Natural killer cell (primary cell): Measurements from ENCODE around the gene HELLS. TPM values are rescaled to one million over a fixed set of nuclear protein-coding genes. Genes with fewer than 3 reads are reported as not detected.

Source experiments
- ATAC-seq, 3 donors: fragments of 150-1000 bp in 2 of 3; fragments of 200-7000 bp in 1 of 3; cut with Tn5 transposase; 1 replicate in 1 of 3; 2 replicates in 2 of 3; pipeline ENCODE4 v1.10.0; 2021; ENCODE audit warnings: mild to moderate bottlenecking in 2 of 3, moderate library complexity in 2 of 3
- DNase-seq, 2 donors: peaks; one replicate each; pipeline versions ENCODE4 v3.0.0 to v3.0.0-alpha.2; 2013 to 2021; ENCODE audit warnings: mixed read lengths in 1 of 2
- H3K27ac ChIP-seq: one replicate; pipeline ENCODE4 v1.5.1; 2013; ENCODE audit warnings: mild to moderate bottlenecking, low read length
- H3K27me3 ChIP-seq: one replicate; pipeline ENCODE4 v1.6.1; 2013; ENCODE audit warnings: low read length; ENCODE audit not compliant: control insufficient read depth, insufficient read depth
- H3K36me3 ChIP-seq: one replicate; pipeline ENCODE4 v1.6.1; 2013; ENCODE audit warnings: low read length; ENCODE audit not compliant: control insufficient read depth, insufficient read depth
- H3K4me1 ChIP-seq: one replicate; pipeline ENCODE4 v1.6.1; 2013; ENCODE audit warnings: low read length; ENCODE audit not compliant: control insufficient read depth, insufficient read depth
- H3K4me3 ChIP-seq: one replicate; pipeline ENCODE4 v1.5.1; 2013; ENCODE audit warnings: low read length
- H3K9me3 ChIP-seq: one replicate; pipeline ENCODE4 v1.6.1; 2013; ENCODE audit warnings: low read length; ENCODE audit not compliant: control insufficient read depth, insufficient read depth
- H3K27ac Mint-ChIP-seq, 2 donors: one replicate each; pipeline ENCODE4 v1.8.0; 2022; ENCODE audit warnings: mild to moderate bottlenecking in 2 of 2, mixed read lengths in 2 of 2, moderate library complexity in 1 of 2
- H3K27me3 Mint-ChIP-seq, 2 donors: one replicate each; pipeline ENCODE4 v1.8.0; 2022; ENCODE audit warnings: low read depth in 2 of 2, mixed read lengths in 2 of 2
- H3K36me3 Mint-ChIP-seq: one replicate; pipeline ENCODE4 v1.8.0; 2022; ENCODE audit warnings: mixed read lengths
- H3K4me1 Mint-ChIP-seq, 2 donors: one replicate each; pipeline ENCODE4 v1.8.0; 2022; ENCODE audit warnings: mixed read lengths in 2 of 2
- H3K4me3 Mint-ChIP-seq: one replicate; pipeline ENCODE4 v1.8.0; 2022; ENCODE audit warnings: mild to moderate bottlenecking, moderate library complexity, mixed read lengths
- H3K9me3 Mint-ChIP-seq, 2 donors: one replicate each; pipeline ENCODE4 v1.8.0; 2022; ENCODE audit warnings: mixed read lengths in 2 of 2
- CTCF ChIP-seq: fragments of 200-600 bp; IDR thresholded peaks from one replicate; pipeline ENCODE4 v1.8.0; 2022; ENCODE audit warnings: antibody characterized with exemption
- WGBS: methylation state at CpG from one replicate; pipeline ENCODE4 v1.1.7; 2013; ENCODE audit warnings: missing lambda C conversion rate; ENCODE audit not compliant: insufficient coverage; 5-methylcytosine and 5-hydroxymethylcytosine counted together
- intact Hi-C: fragments of 100-400 bp; cut with micrococcal nuclease; formaldehyde crosslinking; loops from one replicate; pipeline ENCODE4 v1.14.2; 2022
- total RNA-seq, 4 donors: library from RNA; stranded (reverse); fragments of 120-200 nt in 1 of 4; gene quantifications; one replicate each; pipeline versions ENCODE4 v1.2.3 to v1.2.4, GENCODE V29; 2013 to 2022

HELLS gene
- total RNA-seq, 3 donors from 2014 or later (not counting 1 experiment from before 2014, with no cell fraction given) = 9.4 to 10.4 (median 10.2) TPM

DNA sequence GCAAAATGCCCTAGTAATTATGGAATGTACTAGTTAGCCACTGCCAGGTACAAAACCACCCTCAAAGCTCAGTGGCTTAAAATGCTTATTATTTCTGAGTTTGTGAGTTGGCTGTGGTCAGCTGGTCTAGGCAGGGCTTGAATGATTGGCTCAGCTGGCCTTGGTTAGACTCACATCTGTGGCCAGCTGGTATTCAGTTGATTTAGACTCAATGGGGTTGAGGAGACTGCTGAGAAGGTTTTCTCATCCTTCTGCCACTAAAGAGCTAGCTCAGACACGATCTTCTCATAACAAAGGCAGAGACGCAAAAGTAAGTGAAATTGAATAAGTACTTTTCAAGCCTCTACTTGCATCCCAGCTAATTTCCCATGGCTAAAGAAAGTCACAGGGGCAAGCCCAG is 80.9 kb downstream of the HELLS start:
- no peak for DNase-seq
- no peak overlapping the region for H3K4me3 ChIP-seq
- H3K36me3 ChIP-seq = no peaks in the 10 kb centered on the region
- no peaks in the 10 kb centered on the region for H3K36me3 Mint-ChIP-seq
- WGBS = no CpG with 5 or more reads among the region's 2 CpGs
- H3K4me1 Mint-ChIP-seq = no peaks in the 10 kb centered on the region
- H3K27me3 ChIP-seq = no peaks in the 10 kb centered on the region
- peaks cover 0 to 3% of the 10 kb centered on the region in 2 donors for H3K27me3 Mint-ChIP-seq
- no peak for TF ChIP-seq CTCF
- no peak overlapping the region for H3K4me3 Mint-ChIP-seq
- no peak overlapping the region for H3K27ac Mint-ChIP-seq
- intact Hi-C loops = no loop called here
- ATAC-seq = no peak
- no peak overlapping the region for H3K27ac ChIP-seq
- no peaks in the 10 kb centered on the region for H3K9me3 Mint-ChIP-seq
- no peaks in the 10 kb centered on the region for H3K9me3 ChIP-seq
- H3K4me1 ChIP-seq = no peaks in the 10 kb centered on the region

GRCh38 chr10:94627511-94627910 is 81.9 kb downstream of the HELLS start:
- no peaks in the 10 kb centered on the region for H3K9me3 Mint-ChIP-seq
- H3K4me3 Mint-ChIP-seq = no peak overlapping the region
- H3K27me3 Mint-ChIP-seq = peaks cover 0 to 3% of the 10 kb centered on the region in 2 donors
- Histone ChIP-seq H3K27me3 (no peaks in the 10 kb centered on the region), H3K36me3 (no peaks in the 10 kb centered on the region), H3K27ac (no peak overlapping the region), H3K9me3 (no peaks in the 10 kb centered on the region), H3K4me1 (no peaks in the 10 kb centered on the region), H3K4me3 (no peak overlapping the region)
- no peaks in the 10 kb centered on the region for H3K4me1 Mint-ChIP-seq
- 88% methylated on average over 1 of the region's 1 CpG for WGBS
- TF ChIP-seq CTCF = no peak
- no peak for DNase-seq
- intact Hi-C loops = no loop called here
- no peak for ATAC-seq
- H3K27ac Mint-ChIP-seq = no peak overlapping the region
- no peaks in the 10 kb centered on the region for H3K36me3 Mint-ChIP-seq

GRCh38 chr10:94630017-94630688 is 84.6 kb downstream of the HELLS start:
- peaks cover 0 to 2% of the 10 kb centered on the region in 2 donors for H3K9me3 Mint-ChIP-seq
- no peak overlapping the region for H3K4me3 ChIP-seq
- ATAC-seq (no peak), DNase-seq (peak in 1 of 2 donors; percentile 23)
- intact Hi-C loops = no loop called here
- no peaks in the 10 kb centered on the region for H3K4me1 ChIP-seq
- H3K4me1 Mint-ChIP-seq = no peaks in the 10 kb centered on the region
- H3K27ac ChIP-seq = no peak overlapping the region
- 28% methylated on average over 3 of the region's 4 CpGs for WGBS
- H3K27me3 Mint-ChIP-seq = peaks cover 0 to 3% of the 10 kb centered on the region in 2 donors
- H3K27ac Mint-ChIP-seq = no peak overlapping the region
- H3K27me3 ChIP-seq = no peaks in the 10 kb centered on the region
- no peaks in the 10 kb centered on the region for H3K36me3 ChIP-seq
- peaks cover 5% of the 10 kb centered on the region for H3K9me3 ChIP-seq
- TF ChIP-seq CTCF = peak; percentile 63
- no peak overlapping the region for H3K4me3 Mint-ChIP-seq
- H3K36me3 Mint-ChIP-seq = no peaks in the 10 kb centered on the region
